SK-N-SH (cell line): ENCODE results near the gene NEUROG1. TPM values are rescaled to one million over a fixed set of nuclear protein-coding genes. Genes with fewer than 3 reads are reported as not detected.

ENCODE experiments used
- CTCF ChIA-PET: fragments of 300-600, 350-600 bp; formaldehyde crosslinking; extraction: SDS; loops from one replicate; lab custom pipeline; 2021; lab: Yijun Ruan, JAX
- POLR2A ChIA-PET: fragments of 350-600 bp; sonication (Branson Sonifier 250); formaldehyde crosslinking; extraction: SDS; loops from one replicate; lab custom pipeline; 2020; ENCODE audit warnings: antibody characterized with exemption, inconsistent platforms; lab: Yijun Ruan, JAX
- DNase-seq: peaks from one replicate; pipeline ENCODE4 v3.0.0; 2012
- H2AFZ ChIP-seq: fragments of 200-600 bp; sonication (generic); 2 replicates; pipeline ENCODE4 v1.8.1; 2016; ENCODE audit warnings: antibody characterized with exemption, mild to moderate bottlenecking, low read depth
- H3F3A ChIP-seq: fragments of 200-600 bp; sonication (generic); replicated peaks from 2 replicates; pipeline ENCODE3; 2016; ENCODE audit warnings: antibody characterized with exemption, mild to moderate bottlenecking; ENCODE audit not compliant: insufficient read depth
- H3K27ac ChIP-seq, 2 experiments: fragments of 200-500 bp in 1 of 2; fragments of 200-600 bp in 1 of 2; sonication (Bioruptor generic) in 1 of 2; sonication (generic), shearing (Covaris generic) in 1 of 2; 2 replicates each; pipeline versions ENCODE4 v1.5.1 to v1.6.1; 2014 to 2016; ENCODE audit warnings: low read depth in 2 of 2, inconsistent platforms in 1 of 2, low read length in 1 of 2, mild to moderate bottlenecking in 1 of 2, mixed read lengths in 1 of 2
- H3K27me3 ChIP-seq: fragments of 200-600 bp; sonication (generic), shearing (Covaris generic); 2 replicates; pipeline ENCODE4 v1.6.1; 2016; ENCODE audit warnings: mixed run types; ENCODE audit not compliant: insufficient read depth
- H3K36me3 ChIP-seq, 2 experiments: fragments of 200-500 bp in 1 of 2; fragments of 200-600 bp in 1 of 2; sonication (Bioruptor generic) in 1 of 2; sonication (generic) in 1 of 2; replicated peaks in 1 of 2; 2 replicates each; pipeline versions ENCODE3 to v1.5.1; 2014 to 2016; ENCODE audit warnings: low read length in 1 of 2, mild to moderate bottlenecking in 1 of 2; ENCODE audit not compliant: insufficient read depth in 2 of 2, control insufficient read depth in 1 of 2
- H3K4me1 ChIP-seq, 2 experiments: fragments of 200-500 bp in 1 of 2; fragments of 200-600 bp in 1 of 2; sonication (Bioruptor generic) in 1 of 2; sonication (generic), shearing (Covaris generic) in 1 of 2; 2 replicates each; pipeline versions ENCODE4 v1.5.1 to v1.6.1; 2014 to 2016; ENCODE audit warnings: low read depth in 1 of 2, low read length in 1 of 2, mixed run types in 1 of 2; ENCODE audit not compliant: insufficient read depth in 2 of 2, control insufficient read depth in 1 of 2
- H3K4me2 ChIP-seq: fragments of 200-600 bp; sonication (generic), shearing (Covaris generic); 2 replicates; pipeline ENCODE4 v1.6.1; 2017; ENCODE audit warnings: mixed run types
- H3K4me3 ChIP-seq, 2 experiments: fragments of 200-500 bp in 1 of 2; fragments of 200-600 bp in 1 of 2; sonication (Bioruptor generic) in 1 of 2; sonication (generic), shearing (Covaris generic) in 1 of 2; 2 replicates each; pipeline versions ENCODE4 v1.5.1 to v1.8.1; 2014 to 2016; ENCODE audit warnings: low read depth in 2 of 2, inconsistent platforms in 1 of 2, low read length in 1 of 2, mild to moderate bottlenecking in 1 of 2, mixed read lengths in 1 of 2, moderate library complexity in 1 of 2
- H3K79me2 ChIP-seq: fragments of 200-600 bp; sonication (generic); 2 replicates; pipeline ENCODE4 v1.8.1; 2017; ENCODE audit warnings: mild to moderate bottlenecking; ENCODE audit not compliant: insufficient read depth
- H3K9ac ChIP-seq: fragments of 200-600 bp; sonication (generic); 2 replicates; pipeline ENCODE4 v1.6.1; 2017; ENCODE audit warnings: mixed run types
- H3K9me2 ChIP-seq: fragments of 200-600 bp; sonication (generic); 2 replicates; pipeline ENCODE4 v1.6.1; 2017; ENCODE audit warnings: mixed run types
- H3K9me3 ChIP-seq: fragments of 200-600 bp; sonication (generic); 2 replicates; pipeline ENCODE4 v1.6.1; 2017; ENCODE audit warnings: mixed run types, mild to moderate bottlenecking, moderate library complexity
- H4K20me1 ChIP-seq: fragments of 200-600 bp; sonication (generic); 2 replicates; pipeline ENCODE4 v1.6.1; 2017; ENCODE audit warnings: mild to moderate bottlenecking, mixed run types; ENCODE audit not compliant: insufficient read depth
- ELF1 ChIP-seq: IDR thresholded peaks from 2 replicates; pipeline ENCODE4 v1.4.0; 2012
- EP300 ChIP-seq, 2 experiments: IDR thresholded peaks; 2 replicates each; pipeline versions ENCODE4 v1.4.0 to v1.6.1; 2012; ENCODE audit warnings: borderline replicate concordance in 1 of 2, low read depth in 1 of 2, low read length in 1 of 2
- FOSL2 ChIP-seq: IDR thresholded peaks from 2 replicates; pipeline ENCODE4 v1.4.0; 2012; ENCODE audit warnings: low read depth, mild to moderate bottlenecking, moderate library complexity, borderline replicate concordance
- GABPA ChIP-seq: IDR thresholded peaks from 2 replicates; pipeline ENCODE4 v1.4.0; 2012; ENCODE audit warnings: low read depth, mild to moderate bottlenecking
- JUND ChIP-seq: IDR thresholded peaks from 2 replicates; pipeline ENCODE4 v1.4.0; 2012
- MEF2A ChIP-seq: IDR thresholded peaks from 2 replicates; pipeline ENCODE4 v1.4.0; 2012; ENCODE audit warnings: low read depth, borderline replicate concordance
- MXI1 ChIP-seq: IDR thresholded peaks from 2 replicates; pipeline ENCODE4 v1.6.1; 2012; ENCODE audit warnings: mild to moderate bottlenecking, low read depth, low read length, improper control_type of control experiment
- NFIC ChIP-seq: IDR thresholded peaks from 2 replicates; pipeline ENCODE4 v1.4.0; 2012; ENCODE audit warnings: borderline replicate concordance
- NRF1 ChIP-seq: IDR thresholded peaks from 2 replicates; pipeline ENCODE4 v1.6.1; 2012; ENCODE audit warnings: low read depth, mild to moderate bottlenecking, low read length
- RCOR1 ChIP-seq: fragments of 150-350 bp; IDR thresholded peaks from 2 replicates; pipeline ENCODE4 v1.6.1; 2017; ENCODE audit warnings: antibody characterized with exemption, low read length
- REST ChIP-seq: IDR thresholded peaks from 2 replicates; pipeline ENCODE4 v1.6.1; 2012; ENCODE audit warnings: mild to moderate bottlenecking, low read depth, low read length, moderate library complexity
- RFX5 ChIP-seq: IDR thresholded peaks from 2 replicates; pipeline ENCODE4 v1.6.1; 2012; ENCODE audit warnings: mild to moderate bottlenecking, improper control_type of control experiment, low read length
- RXRA ChIP-seq: IDR thresholded peaks from 2 replicates; pipeline ENCODE4 v1.4.0; 2012; ENCODE audit warnings: low read depth, mild to moderate bottlenecking, borderline replicate concordance
- SMC3 ChIP-seq: IDR thresholded peaks from 2 replicates; pipeline ENCODE4 v1.6.1; 2012; ENCODE audit warnings: low read depth, low read length, improper control_type of control experiment
- TAF1 ChIP-seq: IDR thresholded peaks from 2 replicates; pipeline ENCODE4 v1.6.1; 2012; ENCODE audit warnings: low read depth, mild to moderate bottlenecking, low read length, moderate library complexity, borderline replicate concordance
- TCF12 ChIP-seq: IDR thresholded peaks from 2 replicates; pipeline ENCODE4 v1.4.0; 2012
- TEAD4 ChIP-seq: IDR thresholded peaks from 2 replicates; pipeline ENCODE4 v1.4.0; 2012; ENCODE audit warnings: mild to moderate bottlenecking, borderline replicate concordance; ENCODE audit not compliant: insufficient read depth
- WGBS: methylation state at CpG from one replicate; pipeline ENCODE4 v1.1.6; 2017; ENCODE audit warnings: low lambda C conversion rate; 5-methylcytosine and 5-hydroxymethylcytosine counted together
- polyA plus RNA-seq, 3 experiments: library from polyadenylated mRNA; depleted of rRNA; stranded (reverse); fragments of >200 nt; gene quantifications; 2 replicates each; pipeline ENCODE4 v1.2.3, GENCODE V29; 2012
- TF ChIP-seq, protein P1 (sequence below): IDR thresholded peaks from 2 replicates; pipeline ENCODE4 v1.4.0; 2012; ENCODE audit warnings: low read depth
- TF ChIP-seq, protein P2 (sequence below): fragments of 150-350 bp; IDR thresholded peaks from 2 replicates; pipeline ENCODE4 v1.6.1; 2016; ENCODE audit warnings: mild to moderate bottlenecking, low read depth, low read length

NEUROG1 gene
- polyA plus RNA-seq, 1 of the 3 experiments (the other 2 are of a cell fraction), result not detected

GRCh38 chr5:135568246-135568645 is 32.5 kb upstream of the NEUROG1 start:
- TF ChIP-seq MXI1 (no peak), EP300 (IDR thresholded peaks at IDR 0.05; ENCODE audit: borderline replicate concordance in 1 of 2, low read depth in 1 of 2, low read length in 1 of 2) (no peak), FOSL2 (no peak), TEAD4 (no peak), GABPA (no peak), REST (no peak), MEF2A (no peak), NRF1 (no peak), RFX5 (no peak), SMC3 (no peak), ELF1 (no peak), RXRA (no peak), NFIC (no peak), TCF12 (no peak), TAF1 (no peak), RCOR1 (no peak), JUND (no peak)
- TF ChIP-seq, protein P1, sequence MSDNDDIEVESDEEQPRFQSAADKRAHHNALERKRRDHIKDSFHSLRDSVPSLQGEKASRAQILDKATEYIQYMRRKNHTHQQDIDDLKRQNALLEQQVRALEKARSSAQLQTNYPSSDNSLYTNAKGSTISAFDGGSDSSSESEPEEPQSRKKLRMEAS, result no peak
- TF ChIP-seq, protein P2, sequence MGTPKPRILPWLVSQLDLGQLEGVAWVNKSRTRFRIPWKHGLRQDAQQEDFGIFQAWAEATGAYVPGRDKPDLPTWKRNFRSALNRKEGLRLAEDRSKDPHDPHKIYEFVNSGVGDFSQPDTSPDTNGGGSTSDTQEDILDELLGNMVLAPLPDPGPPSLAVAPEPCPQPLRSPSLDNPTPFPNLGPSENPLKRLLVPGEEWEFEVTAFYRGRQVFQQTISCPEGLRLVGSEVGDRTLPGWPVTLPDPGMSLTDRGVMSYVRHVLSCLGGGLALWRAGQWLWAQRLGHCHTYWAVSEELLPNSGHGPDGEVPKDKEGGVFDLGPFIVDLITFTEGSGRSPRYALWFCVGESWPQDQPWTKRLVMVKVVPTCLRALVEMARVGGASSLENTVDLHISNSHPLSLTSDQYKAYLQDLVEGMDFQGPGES, result no peak
- Histone ChIP-seq H2AFZ (no peak overlapping the region), H3K79me2 (no peaks in the 10 kb centered on the region), H3K27me3 (peaks cover 5% of the 10 kb centered on the region; the same call in 1 of the 2 replicates), H4K20me1 (no peaks in the 10 kb centered on the region), H3F3A (no peaks in the 10 kb centered on the region), H3K4me3 (no peak overlapping the region), H3K4me2 (no peak overlapping the region), H3K36me3 (no peaks in the 10 kb centered on the region), H3K9ac (no peak overlapping the region), H3K4me1 (no peaks in the 10 kb centered on the region), H3K9me3 (no peaks in the 10 kb centered on the region), H3K27ac (no peak overlapping the region), H3K9me2 (no peaks in the 10 kb centered on the region)
- ChIA-PET POLR2A (no interaction called here), CTCF (interaction anchor here (1.5 to 25.1 kb wide), 5 partner anchors 8 to 263 kb away, joined by 3 to 409 read pairs (median 205); partner anchors contain the start of gene SLC25A48)
- WGBS, result 55% methylated on average over 6 of the region's 6 CpGs
- no peak for DNase-seq
